DND-41 (cell line): ENCODE results near the gene AGPAT3.

Source experiments
- ATAC-seq: fragments of 200-7000 bp; cut with Tn5 transposase; 3 replicates; pipeline ENCODE4 v1.9.1; 2021; ENCODE audit warnings: low read depth; ENCODE audit not compliant: insufficient read depth
- DNase-seq: peaks from one replicate; pipeline ENCODE4 v3.0.0-alpha.2; 2020
- H2AFZ ChIP-seq: 2 replicates; pipeline ENCODE4 v1.6.0; 2012; ENCODE audit warnings: low read depth, low read length
- H3K27ac ChIP-seq: 2 replicates; pipeline ENCODE4 v1.5.1; 2012; ENCODE audit warnings: low read length, inconsistent platforms
- H3K27me3 ChIP-seq: fragments of 200-600 bp; sonication (generic); 2 replicates; pipeline ENCODE4 v1.6.0; 2012; ENCODE audit warnings: low read length, mild to moderate bottlenecking, inconsistent platforms; ENCODE audit not compliant: insufficient read depth, poor library complexity
- H3K36me3 ChIP-seq: 2 replicates; pipeline ENCODE4 v1.5.1; 2012; ENCODE audit warnings: low read length, inconsistent platforms; ENCODE audit not compliant: insufficient read depth
- H3K4me1 ChIP-seq: 2 replicates; pipeline ENCODE4 v1.5.1; 2012; ENCODE audit warnings: mild to moderate bottlenecking, low read length; ENCODE audit not compliant: insufficient read depth
- H3K4me2 ChIP-seq: 2 replicates; pipeline ENCODE4 v1.6.0; 2012; ENCODE audit warnings: mild to moderate bottlenecking, moderate library complexity, low read length, inconsistent platforms; ENCODE audit not compliant: insufficient read depth
- H3K4me3 ChIP-seq, 2 experiments: fragments of 200-600 bp in 1 of 2; shearing (Covaris generic) in 1 of 2; 2 replicates each; pipeline ENCODE4 v1.5.1; 2012 to 2016; ENCODE audit warnings: inconsistent platforms in 2 of 2, low read length in 2 of 2, mild to moderate bottlenecking in 2 of 2, low read depth in 1 of 2, moderate library complexity in 1 of 2
- H3K79me2 ChIP-seq: 2 replicates; pipeline ENCODE4 v1.6.0; 2012; ENCODE audit warnings: low read length, inconsistent platforms; ENCODE audit not compliant: insufficient read depth
- H3K9ac ChIP-seq: 2 replicates; pipeline ENCODE4 v1.6.0; 2012; ENCODE audit warnings: low read depth, mild to moderate bottlenecking, inconsistent platforms, low read length, moderate library complexity
- H3K9me3 ChIP-seq: 2 replicates; pipeline ENCODE4 v1.5.1; 2012; ENCODE audit warnings: low read length, moderate library complexity, mild to moderate bottlenecking, inconsistent platforms; ENCODE audit not compliant: insufficient read depth, severe bottlenecking
- H4K20me1 ChIP-seq: 2 replicates; pipeline ENCODE4 v1.6.0; 2012; ENCODE audit warnings: low read length; ENCODE audit not compliant: insufficient read depth
- EZH2 ChIP-seq: IDR thresholded peaks from 3 replicates; pipeline ENCODE4 v1.6.1; 2012; ENCODE audit warnings: borderline replicate concordance, low read depth, mild to moderate bottlenecking, moderate library complexity, low read length, inconsistent platforms; ENCODE audit not compliant: severe bottlenecking
- TF ChIP-seq, protein P1 (sequence below): IDR thresholded peaks from 2 replicates; pipeline ENCODE4 v1.5.1; 2012; ENCODE audit warnings: borderline replicate concordance, low read length, moderate library complexity, mild to moderate bottlenecking; ENCODE audit not compliant: poor library complexity, severe bottlenecking; ENCODE audit errors: extremely low read depth

Gene AGPAT3

DNA sequence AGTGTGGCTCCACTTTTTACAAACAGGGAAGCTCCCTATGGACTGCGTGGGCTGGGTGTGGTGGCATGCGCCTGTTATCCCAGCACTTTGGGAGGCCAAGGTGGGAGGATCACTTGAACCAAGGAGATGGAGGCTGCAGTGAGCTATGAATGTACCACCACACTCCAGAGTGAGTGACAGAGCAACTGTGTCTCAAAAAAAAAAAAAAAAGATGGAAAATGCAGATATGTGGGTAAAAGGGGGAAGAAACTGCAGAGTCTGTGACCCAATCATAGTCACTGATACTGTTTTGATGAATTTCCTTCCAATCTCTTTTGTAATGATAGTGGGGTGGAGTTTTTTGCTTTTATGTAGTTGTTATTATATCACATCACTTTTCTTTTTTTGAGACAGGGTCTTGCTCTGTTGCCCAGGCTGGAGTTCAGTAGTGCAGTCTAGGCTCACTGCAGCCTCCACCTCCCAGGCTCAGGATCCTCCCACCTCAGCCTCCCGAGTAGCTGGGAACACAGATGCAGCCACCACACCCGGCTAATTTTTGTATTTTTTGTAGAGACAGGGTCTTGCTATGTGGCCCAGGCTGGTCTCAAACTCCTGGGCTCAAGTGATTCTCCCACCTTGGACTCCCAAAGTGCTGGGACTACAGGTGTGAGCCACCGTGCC lies 138.4 kb downstream of the AGPAT3 start:
- H2AFZ ChIP-seq: no peak overlapping the region
- no peak overlapping the region for H3K9ac ChIP-seq

DNA sequence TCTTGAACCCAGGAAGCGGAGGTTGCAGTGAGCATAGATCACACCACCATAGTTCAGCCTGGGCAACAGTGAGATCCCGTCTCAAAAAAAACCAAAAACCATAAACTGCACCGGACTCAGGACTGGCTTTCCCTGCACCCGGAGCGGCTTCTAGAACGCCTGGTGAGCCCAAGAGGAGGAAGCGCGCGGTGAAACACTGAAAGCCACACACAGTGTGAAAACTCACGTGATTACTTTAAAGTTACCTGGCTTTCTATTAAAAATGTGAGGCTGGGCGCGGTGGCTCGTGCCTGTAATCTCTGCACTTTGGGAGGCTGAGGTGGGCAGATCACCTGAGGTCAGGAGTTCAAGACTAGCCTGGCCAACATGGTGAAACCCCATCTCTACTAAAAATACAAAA lies 140.0 kb downstream of the AGPAT3 start:
- Histone ChIP-seq H3K4me2 (no peak overlapping the region), H3K36me3 (no peaks in the 10 kb centered on the region), H2AFZ (no peak overlapping the region), H3K4me3 (no peak overlapping the region), H4K20me1 (no peaks in the 10 kb centered on the region), H3K9ac (no peak overlapping the region), H3K9me3 (no peaks in the 10 kb centered on the region), H3K79me2 (no peaks in the 10 kb centered on the region), H3K27me3 (no peaks in the 10 kb centered on the region), H3K27ac (no peak overlapping the region), H3K4me1 (no peaks in the 10 kb centered on the region)
- DNase-seq (no peak), ATAC-seq (no peak)
- no peak for TF ChIP-seq EZH2
- TF ChIP-seq, protein P1, sequence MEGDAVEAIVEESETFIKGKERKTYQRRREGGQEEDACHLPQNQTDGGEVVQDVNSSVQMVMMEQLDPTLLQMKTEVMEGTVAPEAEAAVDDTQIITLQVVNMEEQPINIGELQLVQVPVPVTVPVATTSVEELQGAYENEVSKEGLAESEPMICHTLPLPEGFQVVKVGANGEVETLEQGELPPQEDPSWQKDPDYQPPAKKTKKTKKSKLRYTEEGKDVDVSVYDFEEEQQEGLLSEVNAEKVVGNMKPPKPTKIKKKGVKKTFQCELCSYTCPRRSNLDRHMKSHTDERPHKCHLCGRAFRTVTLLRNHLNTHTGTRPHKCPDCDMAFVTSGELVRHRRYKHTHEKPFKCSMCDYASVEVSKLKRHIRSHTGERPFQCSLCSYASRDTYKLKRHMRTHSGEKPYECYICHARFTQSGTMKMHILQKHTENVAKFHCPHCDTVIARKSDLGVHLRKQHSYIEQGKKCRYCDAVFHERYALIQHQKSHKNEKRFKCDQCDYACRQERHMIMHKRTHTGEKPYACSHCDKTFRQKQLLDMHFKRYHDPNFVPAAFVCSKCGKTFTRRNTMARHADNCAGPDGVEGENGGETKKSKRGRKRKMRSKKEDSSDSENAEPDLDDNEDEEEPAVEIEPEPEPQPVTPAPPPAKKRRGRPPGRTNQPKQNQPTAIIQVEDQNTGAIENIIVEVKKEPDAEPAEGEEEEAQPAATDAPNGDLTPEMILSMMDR: no peak

More for the DNA sequence above, 138.4 kb downstream of the AGPAT3 start:
- Histone ChIP-seq H3K4me3 (no peak overlapping the region), H3K36me3 (no peaks in the 10 kb centered on the region), H3K4me1 (no peaks in the 10 kb centered on the region), H3K27ac (no peak overlapping the region), H3K27me3 (no peaks in the 10 kb centered on the region), H4K20me1 (no peaks in the 10 kb centered on the region), H3K79me2 (no peaks in the 10 kb centered on the region), H3K9me3 (no peaks in the 10 kb centered on the region), H3K4me2 (no peak overlapping the region)
- ATAC-seq (no peak), DNase-seq (no peak)
- TF ChIP-seq, protein P1: no peak
- TF ChIP-seq EZH2: no peak

DNA sequence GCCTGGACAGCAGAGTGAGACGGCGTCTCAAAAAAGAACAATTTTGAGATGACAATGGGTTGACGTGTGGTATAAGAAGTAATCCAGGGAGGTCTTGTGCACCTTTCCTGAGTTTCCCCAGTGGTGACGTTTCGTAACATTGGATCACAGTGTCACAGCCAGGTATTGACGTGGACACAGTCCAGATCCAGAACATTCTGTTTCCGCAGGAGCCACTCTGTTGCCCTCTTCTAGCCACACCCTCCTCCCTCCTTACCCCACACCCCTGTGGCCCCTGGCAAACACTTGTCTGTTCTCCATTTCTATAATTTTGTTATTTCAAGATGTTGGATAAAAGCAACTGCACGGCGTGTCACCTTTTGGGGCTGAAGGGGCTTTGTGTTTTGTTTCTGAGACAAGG lies 140.6 kb downstream of the AGPAT3 start:
- TF ChIP-seq, protein P1: no peak
- no peak for TF ChIP-seq EZH2
- Histone ChIP-seq H3K4me2 (no peak overlapping the region), H4K20me1 (no peaks in the 10 kb centered on the region), H3K9me3 (no peaks in the 10 kb centered on the region), H3K36me3 (no peaks in the 10 kb centered on the region), H3K9ac (no peak overlapping the region), H3K4me3 (no peak overlapping the region), H3K79me2 (no peaks in the 10 kb centered on the region), H3K27me3 (no peaks in the 10 kb centered on the region), H2AFZ (no peak overlapping the region), H3K4me1 (peaks cover 2% of the 10 kb centered on the region; the same call in 1 of the 2 replicates), H3K27ac (no peak overlapping the region)
- ATAC-seq (no peak), DNase-seq (no peak)
